ENCODE results near the gene RAB27B.

GRCh38 chr18:54787121-54787520 is 41.2 kb upstream of the RAB27B start:
- TF ChIP-seq, protein P1, sequence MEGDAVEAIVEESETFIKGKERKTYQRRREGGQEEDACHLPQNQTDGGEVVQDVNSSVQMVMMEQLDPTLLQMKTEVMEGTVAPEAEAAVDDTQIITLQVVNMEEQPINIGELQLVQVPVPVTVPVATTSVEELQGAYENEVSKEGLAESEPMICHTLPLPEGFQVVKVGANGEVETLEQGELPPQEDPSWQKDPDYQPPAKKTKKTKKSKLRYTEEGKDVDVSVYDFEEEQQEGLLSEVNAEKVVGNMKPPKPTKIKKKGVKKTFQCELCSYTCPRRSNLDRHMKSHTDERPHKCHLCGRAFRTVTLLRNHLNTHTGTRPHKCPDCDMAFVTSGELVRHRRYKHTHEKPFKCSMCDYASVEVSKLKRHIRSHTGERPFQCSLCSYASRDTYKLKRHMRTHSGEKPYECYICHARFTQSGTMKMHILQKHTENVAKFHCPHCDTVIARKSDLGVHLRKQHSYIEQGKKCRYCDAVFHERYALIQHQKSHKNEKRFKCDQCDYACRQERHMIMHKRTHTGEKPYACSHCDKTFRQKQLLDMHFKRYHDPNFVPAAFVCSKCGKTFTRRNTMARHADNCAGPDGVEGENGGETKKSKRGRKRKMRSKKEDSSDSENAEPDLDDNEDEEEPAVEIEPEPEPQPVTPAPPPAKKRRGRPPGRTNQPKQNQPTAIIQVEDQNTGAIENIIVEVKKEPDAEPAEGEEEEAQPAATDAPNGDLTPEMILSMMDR (IDR thresholded peaks at IDR 0.05) = no peak
- TF ChIP-seq EZH2 (IDR thresholded peaks at IDR 0.05; ENCODE audit: borderline replicate concordance, insufficient read depth, low read depth, low read length, poor library complexity, severe bottlenecking) = no peak
